ENCODE results near the gene LHFPL2. TPM values are rescaled to one million over a fixed set of nuclear protein-coding genes. Genes with fewer than 3 reads are reported as not detected.

Gene LHFPL2
- total and polyA plus RNA-seq, 9 of the 15 experiments (the other 6 are each of a cell fraction or from before 2014, with no cell fraction given): 1.0 to 6.6 (median 4.6) TPM

DNA sequence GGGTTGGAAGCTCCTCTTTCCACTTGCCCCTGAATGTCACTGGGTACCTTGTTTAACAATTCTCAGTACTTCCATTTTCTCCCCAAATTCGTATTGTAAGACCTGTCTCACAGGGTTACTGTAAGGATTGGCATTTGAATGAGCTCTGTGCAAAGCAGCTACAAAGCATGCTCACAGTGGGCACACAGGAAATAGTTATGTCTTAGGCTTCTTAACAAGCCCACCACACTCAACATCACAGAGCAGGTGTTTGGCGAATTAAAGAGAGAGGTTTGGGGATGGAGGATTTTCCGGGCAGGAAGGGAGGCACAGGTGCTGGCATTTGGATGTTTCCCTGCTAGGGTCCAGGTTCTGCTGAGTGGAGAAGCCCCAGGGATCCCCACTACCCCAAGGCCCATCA is 17.0 kb upstream of the LHFPL2 start:
- in situ Hi-C loops (cut with MboI) (no loop called here), intact Hi-C loops (cut with micrococcal nuclease) (no loop called here)
- Histone ChIP-seq H3K36me3 (ENCODE audit: control insufficient read depth, insufficient read depth, low read length) (no peaks in the 10 kb centered on the region), H3K4me1 (replicated peaks in 1 of 2; ENCODE audit: control insufficient read depth in 2 of 2, insufficient read depth in 2 of 2, low read length in 2 of 2) (peaks cover 8 to 14% of the 10 kb centered on the region in 2 experiments; a peak in 4 of 5 replicates), H3K79me2 (ENCODE audit: control insufficient read depth, insufficient read depth, low read length) (no peaks in the 10 kb centered on the region), H3K27me3 (ENCODE audit: control insufficient read depth in 2 of 2, insufficient read depth in 2 of 2, low read length in 2 of 2) (no peaks in the 10 kb centered on the region), H3K27ac (ENCODE audit: extremely low read depth, low read depth, low read length) (no peak overlapping the region), H3K9me1 (ENCODE audit: control insufficient read depth, insufficient read depth, low read length) (no peaks in the 10 kb centered on the region), H2AFZ (ENCODE audit: low read depth, low read length) (no peak overlapping the region), H3K4me3 (no peak overlapping the region), H3K9me3 (replicated peaks; ENCODE audit: control insufficient read depth, insufficient read depth, low read depth, low read length) (no peaks in the 10 kb centered on the region), H3K4me2 (ENCODE audit: insufficient read depth, low read length) (no peak overlapping the region), H4K20me1 (replicated peaks; ENCODE audit: control insufficient read depth, insufficient read depth, low read length) (no peaks in the 10 kb centered on the region), H3K9ac (ENCODE audit: insufficient read depth in 1 of 2, low read depth in 2 of 2, low read length in 2 of 2) (no peak overlapping the region)
- no peak for FAIRE-seq
- TF ChIP-seq ZNF707 (CRISPR knock-in tag; conservative IDR thresholded peaks at IDR 0.05) (no peak), ZNF384 (IDR thresholded peaks at IDR 0.05; ENCODE audit: low read depth, low read length) (no peak), ARID1B (IDR thresholded peaks at IDR 0.05) (no peak), ARID3A (IDR thresholded peaks at IDR 0.05; ENCODE audit: borderline replicate concordance, low read depth, low read length) (no peak), ARID2 (IDR thresholded peaks at IDR 0.05) (no peak), PTTG1 (tag; IDR thresholded peaks at IDR 0.05; ENCODE audit: low read depth) (no peak), USF2 (CRISPR knock-in tag; IDR thresholded peaks at IDR 0.05) (no peak)
- TF ChIP-seq, protein P1, sequence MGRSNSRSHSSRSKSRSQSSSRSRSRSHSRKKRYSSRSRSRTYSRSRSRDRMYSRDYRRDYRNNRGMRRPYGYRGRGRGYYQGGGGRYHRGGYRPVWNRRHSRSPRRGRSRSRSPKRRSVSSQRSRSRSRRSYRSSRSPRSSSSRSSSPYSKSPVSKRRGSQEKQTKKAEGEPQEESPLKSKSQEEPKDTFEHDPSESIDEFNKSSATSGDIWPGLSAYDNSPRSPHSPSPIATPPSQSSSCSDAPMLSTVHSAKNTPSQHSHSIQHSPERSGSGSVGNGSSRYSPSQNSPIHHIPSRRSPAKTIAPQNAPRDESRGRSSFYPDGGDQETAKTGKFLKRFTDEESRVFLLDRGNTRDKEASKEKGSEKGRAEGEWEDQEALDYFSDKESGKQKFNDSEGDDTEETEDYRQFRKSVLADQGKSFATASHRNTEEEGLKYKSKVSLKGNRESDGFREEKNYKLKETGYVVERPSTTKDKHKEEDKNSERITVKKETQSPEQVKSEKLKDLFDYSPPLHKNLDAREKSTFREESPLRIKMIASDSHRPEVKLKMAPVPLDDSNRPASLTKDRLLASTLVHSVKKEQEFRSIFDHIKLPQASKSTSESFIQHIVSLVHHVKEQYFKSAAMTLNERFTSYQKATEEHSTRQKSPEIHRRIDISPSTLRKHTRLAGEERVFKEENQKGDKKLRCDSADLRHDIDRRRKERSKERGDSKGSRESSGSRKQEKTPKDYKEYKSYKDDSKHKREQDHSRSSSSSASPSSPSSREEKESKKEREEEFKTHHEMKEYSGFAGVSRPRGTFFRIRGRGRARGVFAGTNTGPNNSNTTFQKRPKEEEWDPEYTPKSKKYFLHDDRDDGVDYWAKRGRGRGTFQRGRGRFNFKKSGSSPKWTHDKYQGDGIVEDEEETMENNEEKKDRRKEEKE (IDR thresholded peaks at IDR 0.05; ENCODE audit: borderline replicate concordance in 1 of 2, control insufficient read depth in 1 of 2, low read depth in 2 of 2, low read length in 1 of 2): no peak
- TF ChIP-seq, protein P2, sequence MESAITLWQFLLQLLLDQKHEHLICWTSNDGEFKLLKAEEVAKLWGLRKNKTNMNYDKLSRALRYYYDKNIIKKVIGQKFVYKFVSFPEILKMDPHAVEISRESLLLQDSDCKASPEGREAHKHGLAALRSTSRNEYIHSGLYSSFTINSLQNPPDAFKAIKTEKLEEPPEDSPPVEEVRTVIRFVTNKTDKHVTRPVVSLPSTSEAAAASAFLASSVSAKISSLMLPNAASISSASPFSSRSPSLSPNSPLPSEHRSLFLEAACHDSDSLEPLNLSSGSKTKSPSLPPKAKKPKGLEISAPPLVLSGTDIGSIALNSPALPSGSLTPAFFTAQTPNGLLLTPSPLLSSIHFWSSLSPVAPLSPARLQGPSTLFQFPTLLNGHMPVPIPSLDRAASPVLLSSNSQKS (CRISPR knock-in tag; IDR thresholded peaks at IDR 0.05): no peak
- TF ChIP-seq, protein P3, sequence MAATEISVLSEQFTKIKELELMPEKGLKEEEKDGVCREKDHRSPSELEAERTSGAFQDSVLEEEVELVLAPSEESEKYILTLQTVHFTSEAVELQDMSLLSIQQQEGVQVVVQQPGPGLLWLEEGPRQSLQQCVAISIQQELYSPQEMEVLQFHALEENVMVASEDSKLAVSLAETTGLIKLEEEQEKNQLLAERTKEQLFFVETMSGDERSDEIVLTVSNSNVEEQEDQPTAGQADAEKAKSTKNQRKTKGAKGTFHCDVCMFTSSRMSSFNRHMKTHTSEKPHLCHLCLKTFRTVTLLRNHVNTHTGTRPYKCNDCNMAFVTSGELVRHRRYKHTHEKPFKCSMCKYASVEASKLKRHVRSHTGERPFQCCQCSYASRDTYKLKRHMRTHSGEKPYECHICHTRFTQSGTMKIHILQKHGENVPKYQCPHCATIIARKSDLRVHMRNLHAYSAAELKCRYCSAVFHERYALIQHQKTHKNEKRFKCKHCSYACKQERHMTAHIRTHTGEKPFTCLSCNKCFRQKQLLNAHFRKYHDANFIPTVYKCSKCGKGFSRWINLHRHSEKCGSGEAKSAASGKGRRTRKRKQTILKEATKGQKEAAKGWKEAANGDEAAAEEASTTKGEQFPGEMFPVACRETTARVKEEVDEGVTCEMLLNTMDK (IDR thresholded peaks at IDR 0.05; ENCODE audit: borderline replicate concordance, insufficient read depth, low read depth, low read length, poor library complexity, severe bottlenecking): no peak
- TF ChIP-seq, protein P4, sequence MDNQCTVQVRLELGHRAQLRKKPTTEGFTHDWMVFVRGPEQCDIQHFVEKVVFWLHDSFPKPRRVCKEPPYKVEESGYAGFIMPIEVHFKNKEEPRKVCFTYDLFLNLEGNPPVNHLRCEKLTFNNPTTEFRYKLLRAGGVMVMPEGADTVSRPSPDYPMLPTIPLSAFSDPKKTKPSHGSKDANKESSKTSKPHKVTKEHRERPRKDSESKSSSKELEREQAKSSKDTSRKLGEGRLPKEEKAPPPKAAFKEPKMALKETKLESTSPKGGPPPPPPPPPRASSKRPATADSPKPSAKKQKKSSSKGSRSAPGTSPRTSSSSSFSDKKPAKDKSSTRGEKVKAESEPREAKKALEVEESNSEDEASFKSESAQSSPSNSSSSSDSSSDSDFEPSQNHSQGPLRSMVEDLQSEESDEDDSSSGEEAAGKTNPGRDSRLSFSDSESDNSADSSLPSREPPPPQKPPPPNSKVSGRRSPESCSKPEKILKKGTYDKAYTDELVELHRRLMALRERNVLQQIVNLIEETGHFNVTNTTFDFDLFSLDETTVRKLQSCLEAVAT (IDR thresholded peaks at IDR 0.05): no peak
- 51% methylated on average over 3 of the region's 3 CpGs for WGBS (ENCODE audit: insufficient coverage, low coverage, missing lambda C conversion rate)
- ChIA-PET CTCF (ENCODE audit: low intra/inter-chr PET ratio) (no interaction called here), POLR2A (interaction anchor here (1.0 kb wide), 1 partner anchor 14 kb away, joined by 3 read pairs; no protein-coding TSS in a partner anchor)
- BruUV-seq (replicated peaks): no TSS peak
- DNase-seq (ENCODE audit: extremely low read depth in 1 of 4, low spot score in 3 of 4): no peak
- ATAC-seq: no peak

Data from K562 (cell line).